Measurements from ENCODE around the gene TPRKB.

GRCh38 chr2:73728711-73729110 is 8.4 kb downstream of the TPRKB start:
- TF ChIP-seq, protein P1, sequence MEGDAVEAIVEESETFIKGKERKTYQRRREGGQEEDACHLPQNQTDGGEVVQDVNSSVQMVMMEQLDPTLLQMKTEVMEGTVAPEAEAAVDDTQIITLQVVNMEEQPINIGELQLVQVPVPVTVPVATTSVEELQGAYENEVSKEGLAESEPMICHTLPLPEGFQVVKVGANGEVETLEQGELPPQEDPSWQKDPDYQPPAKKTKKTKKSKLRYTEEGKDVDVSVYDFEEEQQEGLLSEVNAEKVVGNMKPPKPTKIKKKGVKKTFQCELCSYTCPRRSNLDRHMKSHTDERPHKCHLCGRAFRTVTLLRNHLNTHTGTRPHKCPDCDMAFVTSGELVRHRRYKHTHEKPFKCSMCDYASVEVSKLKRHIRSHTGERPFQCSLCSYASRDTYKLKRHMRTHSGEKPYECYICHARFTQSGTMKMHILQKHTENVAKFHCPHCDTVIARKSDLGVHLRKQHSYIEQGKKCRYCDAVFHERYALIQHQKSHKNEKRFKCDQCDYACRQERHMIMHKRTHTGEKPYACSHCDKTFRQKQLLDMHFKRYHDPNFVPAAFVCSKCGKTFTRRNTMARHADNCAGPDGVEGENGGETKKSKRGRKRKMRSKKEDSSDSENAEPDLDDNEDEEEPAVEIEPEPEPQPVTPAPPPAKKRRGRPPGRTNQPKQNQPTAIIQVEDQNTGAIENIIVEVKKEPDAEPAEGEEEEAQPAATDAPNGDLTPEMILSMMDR (IDR thresholded peaks at IDR 0.05), result no peak
- no peak for TF ChIP-seq POLR2A (IDR thresholded peaks at IDR 0.05)
